Hepatocyte (in vitro differentiated cells): ENCODE results near the gene PHACTR1. TPM values are rescaled to one million over a fixed set of nuclear protein-coding genes. Genes with fewer than 3 reads are reported as not detected.

Source experiments
- DNase-seq: peaks from one replicate; pipeline ENCODE4 v3.0.0-alpha.2; 2016; ENCODE audit warnings: low spot score
- H2AFZ ChIP-seq: fragments of 200-600 bp; sonication (generic); 2 replicates; pipeline ENCODE4 v1.6.0; 2016; ENCODE audit warnings: antibody characterized with exemption, mild to moderate bottlenecking
- H3K27ac ChIP-seq: fragments of 200-600 bp; sonication (generic); 2 replicates; pipeline ENCODE4 v1.5.1; 2016; ENCODE audit warnings: mild to moderate bottlenecking
- H3K27me3 ChIP-seq: fragments of 200-600 bp; sonication (generic); 2 replicates; pipeline ENCODE4 v1.6.1; 2016
- H3K36me3 ChIP-seq: fragments of 200-600 bp; sonication (generic); replicated peaks from 2 replicates; pipeline ENCODE4 v1.5.1; 2016; ENCODE audit warnings: low read depth; ENCODE audit not compliant: insufficient read depth
- H3K4me1 ChIP-seq: fragments of 200-600 bp; sonication (generic); 2 replicates; pipeline ENCODE4 v1.5.1; 2016; ENCODE audit warnings: mild to moderate bottlenecking, moderate library complexity; ENCODE audit not compliant: insufficient read depth
- H3K4me2 ChIP-seq: fragments of 200-600 bp; sonication (generic); 2 replicates; pipeline ENCODE4 v1.6.0; 2016
- H3K4me3 ChIP-seq: fragments of 200-600 bp; sonication (generic); 2 replicates; pipeline ENCODE4 v1.5.1; 2016; ENCODE audit warnings: mild to moderate bottlenecking
- H3K79me2 ChIP-seq: fragments of 200-600 bp; sonication (generic); 2 replicates; pipeline ENCODE4 v1.6.0; 2017; ENCODE audit warnings: mild to moderate bottlenecking
- H3K9me2 ChIP-seq: fragments of 200-600 bp; sonication (generic); replicated peaks from 2 replicates; pipeline ENCODE4 v1.6.0; 2017; ENCODE audit warnings: mild to moderate bottlenecking; ENCODE audit not compliant: insufficient read depth
- H3K9me3 ChIP-seq: fragments of 200-600 bp; sonication (generic); 2 replicates; pipeline ENCODE4 v1.5.1; 2016; ENCODE audit warnings: low read depth, mild to moderate bottlenecking
- H4K20me1 ChIP-seq: fragments of 200-600 bp; sonication (generic); 2 replicates; pipeline ENCODE4 v1.6.0; 2016; ENCODE audit warnings: mild to moderate bottlenecking; ENCODE audit not compliant: insufficient read depth, poor library complexity, severe bottlenecking
- CTCF ChIP-seq: fragments of 200-600 bp; sonication (generic); IDR thresholded peaks from 2 replicates; pipeline ENCODE4 v1.5.1; 2016; ENCODE audit warnings: antibody characterized with exemption, mild to moderate bottlenecking; ENCODE audit not compliant: poor library complexity
- EZH2 ChIP-seq: fragments of 200-600 bp; sonication (generic); IDR thresholded peaks from 2 replicates; pipeline ENCODE4 v1.6.1; 2016; ENCODE audit warnings: antibody characterized with exemption, mild to moderate bottlenecking, borderline replicate concordance
- EZH2phosphoT487 ChIP-seq: fragments of 200-600 bp; sonication (generic); IDR thresholded peaks from one replicate; pipeline ENCODE4 v1.6.1; 2018; ENCODE audit warnings: antibody characterized with exemption, mild to moderate bottlenecking, low read depth, moderate library complexity; ENCODE audit not compliant: unreplicated experiment, severe bottlenecking
- WGBS: methylation state at CpG from one replicate; pipeline ENCODE4 v1.1.6; 2016; ENCODE audit warnings: low lambda C conversion rate; ENCODE audit errors: missing lambda C conversion rate; 5-methylcytosine and 5-hydroxymethylcytosine counted together
- polyA plus RNA-seq: library from polyadenylated mRNA; unstranded; fragments of >200 nt; fragmentation: Nextera tagmentation; extraction: Ambion mirVana; gene quantifications from 2 replicates; pipeline ENCODE4 v1.2.1, GENCODE V29; 2016
- total RNA-seq: library from RNA; depleted of rRNA; stranded (reverse); fragments of >200 nt; gene quantifications from 2 replicates; pipeline ENCODE4 v1.2.3, GENCODE V29; 2014

The PHACTR1 gene
- total and polyA plus RNA-seq, 2 experiments from 2014 or later = 3.0 to 4.3 TPM

- no peaks in the 10 kb centered on the region for H4K20me1 ChIP-seq
- no peak for DNase-seq
- no peak overlapping the region for H3K4me3 ChIP-seq
- no peaks in the 10 kb centered on the region for H3K27me3 ChIP-seq
- no peaks in the 10 kb centered on the region for H3K9me2 ChIP-seq
- no peaks in the 10 kb centered on the region for H3K4me1 ChIP-seq
- no peaks in the 10 kb centered on the region for H3K36me3 ChIP-seq
- no peak overlapping the region for H3K27ac ChIP-seq
- H3K9me3 ChIP-seq = no peaks in the 10 kb centered on the region
- no peak overlapping the region for H3K4me2 ChIP-seq
- 76% methylated on average over 7 of the region's 7 CpGs for WGBS
- H3K79me2 ChIP-seq = no peaks in the 10 kb centered on the region
- TF ChIP-seq EZH2phosphoT487 (no peak), EZH2 (no peak), CTCF (no peak)
- H2AFZ ChIP-seq = no peak overlapping the region
These were observed 88.5 kb downstream of the PHACTR1 start for GRCh38 chr6:12804952-12805645.

DNA sequence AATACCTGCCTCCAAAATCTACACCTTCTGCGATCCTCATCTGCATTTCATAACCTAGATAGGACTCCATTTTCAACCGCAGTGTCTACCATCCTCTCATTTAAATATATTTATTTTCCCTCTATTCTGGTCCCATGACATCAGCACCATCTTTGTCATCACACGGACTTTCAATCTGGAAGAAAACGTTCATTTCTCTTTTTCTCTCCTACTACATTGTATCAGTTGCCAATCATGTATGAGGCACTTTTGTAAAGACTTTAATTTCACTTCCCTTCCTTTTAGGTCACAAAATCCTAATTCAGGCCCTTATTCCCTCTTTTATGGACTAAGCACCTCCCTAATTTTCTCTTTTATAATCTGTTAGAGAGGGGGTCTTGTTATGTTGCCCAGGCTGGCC lies 89.6 kb downstream of the PHACTR1 start:
- Histone ChIP-seq H3K9me2 (no peaks in the 10 kb centered on the region), H3K79me2 (no peaks in the 10 kb centered on the region), H4K20me1 (no peaks in the 10 kb centered on the region), H3K9me3 (no peaks in the 10 kb centered on the region), H3K36me3 (no peaks in the 10 kb centered on the region), H3K27me3 (no peaks in the 10 kb centered on the region), H3K4me3 (no peak overlapping the region), H3K4me1 (no peaks in the 10 kb centered on the region), H2AFZ (no peak overlapping the region), H3K4me2 (no peak overlapping the region), H3K27ac (no peak overlapping the region)
- TF ChIP-seq EZH2phosphoT487 (no peak), EZH2 (no peak), CTCF (no peak)
- no peak for DNase-seq
- WGBS = 83% methylated on average over 4 of the region's 4 CpGs

DNA sequence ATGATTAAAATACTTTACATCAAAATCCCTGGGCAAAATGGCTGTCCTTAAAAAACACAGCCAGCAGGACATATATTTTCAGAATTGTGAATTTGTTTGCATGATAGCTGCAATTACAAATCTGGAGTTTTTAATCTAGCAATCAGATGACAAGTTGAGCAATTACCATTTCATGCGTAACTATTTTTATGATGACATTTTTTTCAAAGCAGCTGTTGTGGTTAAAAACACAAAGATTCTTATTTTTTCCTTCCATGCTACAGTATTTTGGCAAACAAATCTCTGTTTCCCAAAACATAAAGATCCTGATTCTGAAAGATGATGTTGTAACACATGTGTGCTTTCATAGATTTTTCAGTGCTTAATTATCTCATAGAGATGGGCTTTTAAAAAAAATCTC lies 90.2 kb downstream of the PHACTR1 start:
- no peak overlapping the region for H3K27ac ChIP-seq
- H3K4me2 ChIP-seq = no peak overlapping the region
- H3K9me3 ChIP-seq = no peaks in the 10 kb centered on the region
- H3K4me3 ChIP-seq = no peak overlapping the region
- H3K79me2 ChIP-seq = no peaks in the 10 kb centered on the region
- WGBS = 94% methylated on average over 1 of the region's 1 CpG
- DNase-seq = no peak
- H3K4me1 ChIP-seq = no peaks in the 10 kb centered on the region
- H2AFZ ChIP-seq = no peak overlapping the region
- TF ChIP-seq CTCF (no peak), EZH2phosphoT487 (no peak), EZH2 (no peak)
- H4K20me1 ChIP-seq = no peaks in the 10 kb centered on the region
- H3K9me2 ChIP-seq = no peaks in the 10 kb centered on the region
- H3K36me3 ChIP-seq = no peaks in the 10 kb centered on the region
- no peaks in the 10 kb centered on the region for H3K27me3 ChIP-seq
